Spleen (tissue), 11 donors: ENCODE results near the gene ADD1. TPM values are rescaled to one million over a fixed set of nuclear protein-coding genes. Genes with fewer than 3 reads are reported as not detected.
A peak's percentile ranks its signal among the peaks of the same experiment; 100 is the strongest.

Source experiments
- DNase-seq: peaks from one replicate; pipeline ENCODE4 v3.0.0-alpha.2; 2020
- H3K27ac ChIP-seq, 8 donors: fragments of 200-600 bp; sonication (generic) in 7 of 8; 1 replicate in 4 of 8; 2 replicates in 4 of 8; pipeline versions ENCODE4 v1.5.0 to v1.8.0; 2016 to 2021; ENCODE audit warnings: inconsistent platforms in 4 of 8, mild to moderate bottlenecking in 4 of 8, moderate library complexity in 1 of 8
- H3K27me3 ChIP-seq, 7 donors: fragments of 200-600 bp; sonication (generic) in 6 of 7; replicated peaks in 1 of 7; 1 replicate in 4 of 7; 2 replicates in 3 of 7; pipeline versions ENCODE4 v1.5.0 to v1.8.0; 2016 to 2021; ENCODE audit warnings: inconsistent platforms in 3 of 7, mild to moderate bottlenecking in 1 of 7
- H3K36me3 ChIP-seq, 6 donors: fragments of 200-600 bp; sonication (generic) in 5 of 6; 1 replicate in 4 of 6; 2 replicates in 2 of 6; pipeline versions ENCODE4 v1.5.0 to v1.8.0; 2016 to 2021; ENCODE audit warnings: inconsistent platforms in 2 of 6
- H3K4me1 ChIP-seq, 6 donors: fragments of 200-600 bp; sonication (generic) in 5 of 6; 1 replicate in 3 of 6; 2 replicates in 3 of 6; pipeline versions ENCODE4 v1.5.0 to v1.8.0; 2016 to 2021; ENCODE audit warnings: inconsistent platforms in 3 of 6
- H3K4me3 ChIP-seq, 8 donors: fragments of 200-600 bp; sonication (generic) in 7 of 8; 1 replicate in 4 of 8; 2 replicates in 4 of 8; pipeline versions ENCODE4 v1.5.0 to v1.8.0; 2016 to 2021; ENCODE audit warnings: inconsistent platforms in 4 of 8, mild to moderate bottlenecking in 4 of 8, moderate library complexity in 2 of 8
- H3K9me3 ChIP-seq, 8 donors: fragments of 200-600 bp; sonication (generic) in 7 of 8; 1 replicate in 4 of 8; 2 replicates in 4 of 8; pipeline versions ENCODE4 v1.5.0 to v1.8.0; 2016 to 2021; ENCODE audit warnings: inconsistent platforms in 4 of 8
- POLR2A ChIP-seq, 3 donors: fragments of 450-650 bp; IDR thresholded peaks; one replicate each; pipeline ENCODE4 v1.5.1; 2017; ENCODE audit warnings: antibody characterized with exemption in 3 of 3, mild to moderate bottlenecking in 1 of 3
- POLR2AphosphoS5 ChIP-seq, 3 donors: sonication (generic); formaldehyde crosslinking; IDR thresholded peaks; one replicate each; pipeline ENCODE4 v1.5.1; 2017; ENCODE audit warnings: antibody characterized with exemption in 3 of 3
- WGBS, 5 donors: extraction: QIAGEN DNeasy Blood & Tissue Kit in 3 of 5; methylation state at CpG; one replicate each; pipeline versions ENCODE4 v1.1.5 to v1.1.7; 2013 to 2018; 5-methylcytosine and 5-hydroxymethylcytosine counted together
- intact Hi-C: fragments of 100-400 bp; cut with DNase I; formaldehyde crosslinking; loops from one replicate; pipeline ENCODE4 v1.15.0; 2023; ENCODE audit warnings: low total_unique reads
- polyA plus RNA-seq, 3 donors: library from polyadenylated mRNA; stranded (reverse); fragments of 200-250 nt; gene quantifications; one replicate each; pipeline ENCODE4 v1.2.1, GENCODE V29; 2013
- total RNA-seq, 7 donors: library from RNA; depleted of rRNA in 3 of 7; stranded (reverse); fragments of >200 nt in 3 of 7; fragmentation: NEBNext Ultra II Directional in 4 of 7; extraction: Animal tissue kit (Norgen Biotek cat#: 25700) in 4 of 7; gene quantifications; one replicate each; pipeline versions ENCODE4 v1.1.0 to v1.2.1, GENCODE V29; 2016 to 2021
- TF ChIP-seq, protein P1 (sequence below), 11 experiments: fragments of 200-600 bp in 7 of 11; fragments of 450-650 bp in 4 of 11; sonication (generic) in 4 of 11; IDR thresholded peaks in 8 of 11; conservative IDR thresholded peaks in 3 of 11; 1 replicate in 7 of 11; 2 replicates in 4 of 11; pipeline versions ENCODE4 v1.4.0 to v1.8.0; 2016 to 2021; ENCODE audit warnings: antibody characterized with exemption in 11 of 11, inconsistent platforms in 4 of 11, mild to moderate bottlenecking in 1 of 11
- donor health status: healthy with polysubstance abuse.
- donor health status: DM: no; HTN: no; CAD: no; lungs with moderate emphysema.
- donor health status: DM: no; HTN: no; CAD: no.
- donor health status: Bipolar disorder and iron deficiency.
- donor health status: healthy.
- donor health status: DM: no; HTN: no; CAD: no.
- donor health status: DM: yes; HTN: yes; CAD: no.

ADD1 gene
- total and polyA plus RNA-seq, 10 donors, result 175 to 348 (median 265) TPM

DNA sequence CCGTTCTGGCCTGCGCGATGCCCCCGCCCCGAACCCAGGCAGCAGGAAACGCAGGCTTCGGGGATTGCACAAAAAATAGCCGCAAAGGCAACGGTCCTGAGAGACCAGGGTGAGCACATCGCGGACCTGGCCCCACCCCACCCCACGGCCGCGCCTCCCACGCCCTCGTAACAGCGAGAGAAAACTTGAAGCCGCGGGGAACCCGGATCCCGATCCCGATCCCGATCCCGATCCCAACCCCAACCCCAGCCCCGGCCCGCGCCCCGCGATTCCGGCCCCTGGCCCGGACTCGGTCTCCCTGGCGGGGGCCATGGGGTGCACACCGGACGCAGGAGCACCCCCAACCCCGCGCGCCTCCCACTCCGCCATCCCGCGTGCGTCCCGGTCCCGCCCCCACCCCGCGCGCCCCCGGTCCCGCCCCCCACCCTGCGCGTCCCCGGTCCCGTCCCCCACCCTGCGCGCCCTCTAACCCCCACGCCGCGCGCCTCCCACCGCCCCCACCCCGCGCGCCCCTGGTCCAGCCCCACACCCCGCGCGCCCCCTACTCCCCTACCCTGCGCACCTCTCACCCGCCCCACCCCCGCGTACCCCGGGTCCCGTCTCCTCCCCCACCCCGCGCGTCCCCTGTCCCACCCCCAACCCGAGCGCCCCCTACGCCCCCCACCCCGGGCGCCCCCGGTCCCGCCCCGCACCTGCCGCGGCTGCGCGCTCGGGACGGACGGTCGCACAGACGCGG, 90.6 kb downstream of the ADD1 start:
- intact Hi-C loops, result loop anchor here (10.0 kb wide), 1 partner anchor 179 kb away; the partner anchor contains the start of gene TNIP2

GRCh38 chr4:2934813-2935761, 91.4 kb downstream of the ADD1 start:
- peak overlapping the region; percentile 90 to 99 (median 94) for H3K27ac ChIP-seq
- intact Hi-C loops, result loop anchor here (10.0 kb wide), 1 partner anchor 180 kb away; the partner anchor contains the start of gene TNIP2
- WGBS, 5 donors, result 0 to 3% (median 1%) methylated on average over 8 to 70 of the region's 70 CpGs
- peak; percentile 98 for DNase-seq
- H3K27me3 ChIP-seq, result no peaks in the 10 kb centered on the region
- H3K36me3 ChIP-seq, result peaks cover 0 to 51% (median 43%) of the 10 kb centered on the region in 6 donors
- H3K9me3 ChIP-seq, result no peaks in the 10 kb centered on the region
- peak overlapping the region; percentile 71 to 97 (median 88) for H3K4me3 ChIP-seq
- TF ChIP-seq POLR2AphosphoS5 (IDR thresholded peaks at IDR 0.05) (peak; percentile 98 to 99 (median 99)), POLR2A (IDR thresholded peaks at IDR 0.05) (peak in 2 of 3 donors; percentile 70 to 80)
- TF ChIP-seq, protein P1, sequence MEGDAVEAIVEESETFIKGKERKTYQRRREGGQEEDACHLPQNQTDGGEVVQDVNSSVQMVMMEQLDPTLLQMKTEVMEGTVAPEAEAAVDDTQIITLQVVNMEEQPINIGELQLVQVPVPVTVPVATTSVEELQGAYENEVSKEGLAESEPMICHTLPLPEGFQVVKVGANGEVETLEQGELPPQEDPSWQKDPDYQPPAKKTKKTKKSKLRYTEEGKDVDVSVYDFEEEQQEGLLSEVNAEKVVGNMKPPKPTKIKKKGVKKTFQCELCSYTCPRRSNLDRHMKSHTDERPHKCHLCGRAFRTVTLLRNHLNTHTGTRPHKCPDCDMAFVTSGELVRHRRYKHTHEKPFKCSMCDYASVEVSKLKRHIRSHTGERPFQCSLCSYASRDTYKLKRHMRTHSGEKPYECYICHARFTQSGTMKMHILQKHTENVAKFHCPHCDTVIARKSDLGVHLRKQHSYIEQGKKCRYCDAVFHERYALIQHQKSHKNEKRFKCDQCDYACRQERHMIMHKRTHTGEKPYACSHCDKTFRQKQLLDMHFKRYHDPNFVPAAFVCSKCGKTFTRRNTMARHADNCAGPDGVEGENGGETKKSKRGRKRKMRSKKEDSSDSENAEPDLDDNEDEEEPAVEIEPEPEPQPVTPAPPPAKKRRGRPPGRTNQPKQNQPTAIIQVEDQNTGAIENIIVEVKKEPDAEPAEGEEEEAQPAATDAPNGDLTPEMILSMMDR (IDR thresholded peaks at IDR 0.05 in 8 of 11, conservative IDR thresholded peaks at IDR 0.05 in 3 of 11), result peak in 9 of 11 experiments; percentile 18 to 59 (median 43)
- peaks cover 40 to 78% (median 64%) of the 10 kb centered on the region in 6 donors for H3K4me1 ChIP-seq

More for the DNA sequence above, 90.6 kb downstream of the ADD1 start:
- H3K9me3 ChIP-seq, result no peaks in the 10 kb centered on the region
- H3K4me1 ChIP-seq, result peaks cover 40 to 85% (median 64%) of the 10 kb centered on the region in 6 donors
- H3K27ac ChIP-seq, result peak overlapping the region; percentile 90 to 99 (median 94)
- WGBS, 5 donors, result 0 to 2% (median 0%) methylated on average over 7 to 75 of the region's 93 CpGs
- DNase-seq, result peak; percentile 92
- H3K27me3 ChIP-seq, result no peaks in the 10 kb centered on the region
- H3K36me3 ChIP-seq, result peaks cover 0 to 51% (median 42%) of the 10 kb centered on the region in 6 donors
- H3K4me3 ChIP-seq, result peak overlapping the region; percentile 71 to 97 (median 88)
- TF ChIP-seq POLR2A (IDR thresholded peaks at IDR 0.05), result no peak
- peak; percentile 8 to 77 (median 31) for TF ChIP-seq POLR2AphosphoS5 (IDR thresholded peaks at IDR 0.05)

GRCh38 chr4:2935762-2936743, 92.4 kb downstream of the ADD1 start:
- peaks cover 0 to 51% (median 43%) of the 10 kb centered on the region in 6 donors for H3K36me3 ChIP-seq
- intact Hi-C loops, result loop anchor here (10.0 kb wide), 1 partner anchor 181 kb away; the partner anchor contains the start of gene TNIP2
- H3K4me3 ChIP-seq, result peak overlapping the region in 7 of 8 donors; percentile 71 to 97 (median 89)
- H3K27ac ChIP-seq, result peak overlapping the region in 7 of 8 donors; percentile 90 to 99 (median 94)
- WGBS, 5 donors, result 68 to 80% (median 78%) methylated on average over 20 of the region's 20 CpGs
- TF ChIP-seq POLR2AphosphoS5 (IDR thresholded peaks at IDR 0.05) (no peak), POLR2A (IDR thresholded peaks at IDR 0.05) (no peak)
- TF ChIP-seq, protein P1 (IDR thresholded peaks at IDR 0.05 in 8 of 11, conservative IDR thresholded peaks at IDR 0.05 in 3 of 11), result no peak
- H3K9me3 ChIP-seq, result no peaks in the 10 kb centered on the region
- no peaks in the 10 kb centered on the region for H3K27me3 ChIP-seq
- peaks cover 36 to 68% (median 58%) of the 10 kb centered on the region in 6 donors for H3K4me1 ChIP-seq
- peak; percentile 69 for DNase-seq
